Measurements from ENCODE around the gene CENPS. TPM values are rescaled to one million over a fixed set of nuclear protein-coding genes. Genes with fewer than 3 reads are reported as not detected.

The CENPS gene
- total RNA-seq, 4 donors from 2014 or later: 3.3 to 15.3 (median 8.6) TPM

DNA sequence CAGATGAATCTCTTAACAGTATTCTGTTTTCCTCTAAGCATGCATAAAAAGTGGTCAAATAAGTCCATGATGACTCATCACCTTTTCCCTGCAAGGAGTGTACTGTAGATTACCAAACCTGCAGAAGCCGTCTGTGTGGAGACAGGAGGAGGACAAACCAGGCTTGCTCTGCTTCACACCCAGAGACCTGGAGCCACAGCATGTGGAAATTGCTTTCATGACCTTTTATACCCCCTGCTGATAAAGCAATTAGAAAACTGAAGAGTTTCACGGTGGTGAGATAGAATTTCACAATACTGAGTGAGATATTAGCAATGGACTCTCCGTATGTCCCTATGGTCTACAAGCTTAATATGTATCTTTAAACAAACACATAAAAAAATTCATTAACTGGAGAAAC lies 29.0 kb downstream of the CENPS start:
- Histone ChIP-seq H3K36me3 (peaks cover 0 to 68% (median 19%) of the 10 kb centered on the region in 3 donors), H3K4me3 (no peak overlapping the region), H3K9me3 (no peaks in the 10 kb centered on the region), H3K27me3 (no peaks in the 10 kb centered on the region), H3K27ac (no peak overlapping the region), H3K4me1 (no peaks in the 10 kb centered on the region)
- no peak for TF ChIP-seq EP300 (IDR thresholded peaks at IDR 0.05)
- no peak for TF ChIP-seq CTCF (IDR thresholded peaks at IDR 0.05)
- TF ChIP-seq POLR2A (IDR thresholded peaks at IDR 0.05): no peak
- no peak for DNase-seq (ENCODE audit: low spot score in 2 of 2)
- 65% methylated on average over 3 of the region's 3 CpGs for WGBS, 2 donors

GRCh38 chr1:10467078-10467477 lies 36.8 kb downstream of the CENPS start:
- Histone ChIP-seq H3K9me3 (no peaks in the 10 kb centered on the region), H3K4me3 (no peak overlapping the region), H3K27me3 (no peaks in the 10 kb centered on the region), H3K4me1 (peaks cover 0 to 14% (median 3%) of the 10 kb centered on the region in 4 donors), H3K27ac (no peak overlapping the region), H3K36me3 (peaks cover 3 to 77% (median 11%) of the 10 kb centered on the region in 3 donors)
- WGBS, 2 donors: 97 to 100% methylated on average over 2 of the region's 2 CpGs
- no peak for TF ChIP-seq POLR2A (IDR thresholded peaks at IDR 0.05)
- no peak for TF ChIP-seq CTCF (IDR thresholded peaks at IDR 0.05)
- TF ChIP-seq EP300 (IDR thresholded peaks at IDR 0.05): no peak
- no peak for DNase-seq (ENCODE audit: low spot score in 2 of 2)

DNA sequence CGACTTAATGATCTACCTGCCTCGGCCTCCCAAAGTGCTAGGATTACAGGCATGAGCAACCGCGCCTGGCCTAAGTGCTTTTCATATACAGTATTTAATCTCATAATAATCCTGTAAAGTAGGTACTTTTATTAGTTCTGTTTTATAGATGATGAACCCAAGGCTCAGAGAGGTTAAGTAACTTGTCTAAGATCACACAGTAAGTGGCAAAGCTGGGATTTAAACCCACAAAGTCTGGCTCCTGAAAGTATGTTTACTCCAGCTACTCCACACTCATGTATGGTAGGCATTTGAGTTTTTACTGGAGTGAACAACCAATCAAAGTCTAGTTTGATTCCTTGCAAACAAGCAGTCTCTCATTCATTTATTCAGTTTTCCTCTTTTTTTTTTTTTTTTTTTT lies 39.8 kb downstream of the CENPS start:
- Histone ChIP-seq H3K4me3 (no peak overlapping the region), H3K9me3 (no peaks in the 10 kb centered on the region), H3K27ac (no peak overlapping the region), H3K36me3 (peaks cover 0 to 48% (median 3%) of the 10 kb centered on the region in 3 donors), H3K27me3 (no peaks in the 10 kb centered on the region), H3K4me1 (peaks cover 0 to 29% (median 3%) of the 10 kb centered on the region in 4 donors)
- 97 to 98% methylated on average over 4 of the region's 4 CpGs for WGBS, 2 donors
- no peak for DNase-seq (ENCODE audit: low spot score in 2 of 2)
- TF ChIP-seq POLR2A (IDR thresholded peaks at IDR 0.05): no peak
- no peak for TF ChIP-seq CTCF (IDR thresholded peaks at IDR 0.05)
- no peak for TF ChIP-seq EP300 (IDR thresholded peaks at IDR 0.05)

DNA sequence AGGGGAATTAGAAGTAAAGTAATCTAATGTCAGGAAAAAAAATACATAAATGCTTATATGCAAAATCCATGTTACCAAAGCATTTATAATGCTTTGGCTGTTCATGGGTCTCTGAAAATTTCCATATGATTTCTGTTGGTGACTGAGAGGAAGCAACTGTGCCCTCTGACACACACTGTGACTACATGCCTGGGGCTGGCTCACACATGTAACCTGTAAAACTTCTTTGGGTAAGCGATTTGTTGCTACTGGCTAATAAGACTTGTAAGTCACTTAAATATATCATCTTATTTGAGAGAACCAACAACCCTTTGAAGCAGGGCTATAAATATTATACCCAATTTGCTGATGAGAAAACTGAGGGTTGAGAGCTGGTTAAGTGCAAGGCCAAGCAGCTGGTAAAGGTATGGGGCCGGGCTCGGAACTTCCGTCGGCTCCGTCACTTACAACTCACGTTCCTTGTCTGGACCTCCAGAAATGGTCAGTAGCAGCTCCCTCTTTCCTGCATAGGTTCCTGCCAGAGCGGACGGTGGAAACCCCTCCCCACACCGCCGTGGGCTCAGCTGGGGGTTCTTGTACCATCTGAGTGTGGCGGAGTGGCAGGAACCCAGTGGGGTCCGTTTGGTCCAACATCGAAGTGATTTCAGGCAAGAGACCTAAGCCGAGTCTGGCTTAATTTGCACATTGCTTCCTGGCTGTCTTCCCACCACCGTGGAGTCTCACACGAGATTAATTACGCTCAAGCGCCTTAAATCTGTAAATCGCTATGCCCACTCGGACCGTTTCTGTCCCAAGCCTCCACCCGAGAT lies 41.4 kb downstream of the CENPS start:
- no peaks in the 10 kb centered on the region for H3K27me3 ChIP-seq
- H3K27ac ChIP-seq: peak overlapping the region; percentile 57 to 82 (median 72)
- H3K9me3 ChIP-seq: no peaks in the 10 kb centered on the region
- TF ChIP-seq EP300 (IDR thresholded peaks at IDR 0.05) (no peak), CTCF (IDR thresholded peaks at IDR 0.05) (no peak), POLR2A (IDR thresholded peaks at IDR 0.05) (no peak)
- H3K4me3 ChIP-seq: peak overlapping the region; percentile 67 to 75 (median 73)
- no peak for DNase-seq (ENCODE audit: low spot score in 2 of 2)
- peaks cover 0 to 32% (median 3%) of the 10 kb centered on the region in 3 donors for H3K36me3 ChIP-seq
- peaks cover 0 to 43% (median 14%) of the 10 kb centered on the region in 4 donors for H3K4me1 ChIP-seq
- 8 to 11% methylated on average over 18 to 23 of the region's 23 CpGs for WGBS, 2 donors

Measured in tibial nerve (tissue), 4 donors.